Ishikawa (cell line): ENCODE results near the gene SV2C.

Experiments used
- EGR1 ChIP-seq: IDR thresholded peaks from 2 replicates; pipeline ENCODE4 v1.6.1; 2012
- RAD21 ChIP-seq: IDR thresholded peaks from 2 replicates; pipeline ENCODE4 v1.6.1; 2012; ENCODE audit warnings: low read depth
- REST ChIP-seq: IDR thresholded peaks from 2 replicates; pipeline ENCODE4 v1.6.1; 2012; ENCODE audit warnings: low read depth, mild to moderate bottlenecking
- USF1 ChIP-seq: IDR thresholded peaks from 2 replicates; pipeline ENCODE4 v1.6.1; 2012

GRCh38 chr5:76187386-76187785 lies 104.2 kb downstream of the SV2C start:
- TF ChIP-seq USF1 (no peak), EGR1 (no peak), RAD21 (no peak), REST (no peak)
